GM18507 (cell line): ENCODE measurements around the gene IGSF21.
"Not testable (repeated sequence)": the region's sequence is repeated elsewhere in the genome, so short reads cannot be mapped to it uniquely, and the experiment has no call there.

Source experiments
- DNase-seq: peaks from one replicate; pipeline ENCODE4 v3.0.0; 2011; ENCODE audit warnings: low read depth; ENCODE audit not compliant: insufficient read length; ENCODE audit errors: extremely low spot score
- FAIRE-seq: peaks from 2 replicates; lab custom pipeline; 2011; peaks lifted over from hg19 to GRCh38; lab: Jason Lieb, UNC

IGSF21 gene

GRCh38 chr1:18357622-18358230 is 250.1 kb downstream of the IGSF21 start:
- DNase-seq (no peak), FAIRE-seq (no peak)

- FAIRE-seq: no peak
- DNase-seq: no peak
Measured at GRCh38 chr1:18358600-18358999, 251.0 kb downstream of the IGSF21 start.

- DNase-seq: no peak
- no peak for FAIRE-seq
Measured at GRCh38 chr1:18360251-18360650, 252.7 kb downstream of the IGSF21 start.

- FAIRE-seq (no peak), DNase-seq (no peak)
Measured at GRCh38 chr1:18362150-18362549, 254.6 kb downstream of the IGSF21 start.

- DNase-seq: no peak
- no peak for FAIRE-seq
Measured at GRCh38 chr1:18363436-18363835, 255.8 kb downstream of the IGSF21 start.

GRCh38 chr1:18365099-18365705 is 257.6 kb downstream of the IGSF21 start:
- DNase-seq: no peak
- FAIRE-seq: no peak

GRCh38 chr1:18372505-18372904 is 264.9 kb downstream of the IGSF21 start:
- not testable (repeated sequence) for DNase-seq, FAIRE-seq

GRCh38 chr1:18373151-18373550 is 265.6 kb downstream of the IGSF21 start:
- FAIRE-seq (no peak), DNase-seq (no peak)

- FAIRE-seq (no peak), DNase-seq (no peak)
Measured at GRCh38 chr1:18373882-18374493, 266.4 kb downstream of the IGSF21 start.

GRCh38 chr1:18376661-18377060 is 269.1 kb downstream of the IGSF21 start:
- DNase-seq (no peak), FAIRE-seq (no peak)

GRCh38 chr1:18380288-18380687 is 272.7 kb downstream of the IGSF21 start:
- DNase-seq (no peak), FAIRE-seq (no peak)

GRCh38 chr1:18384059-18384458 is 276.5 kb downstream of the IGSF21 start:
- DNase-seq (no peak), FAIRE-seq (no peak)

GRCh38 chr1:18384471-18384870 is 276.9 kb downstream of the IGSF21 start:
- no peak for FAIRE-seq
- DNase-seq: no peak

GRCh38 chr1:18385239-18385790 is 277.7 kb downstream of the IGSF21 start:
- no peak for FAIRE-seq
- DNase-seq: no peak

- FAIRE-seq (no peak), DNase-seq (no peak)
Measured at GRCh38 chr1:18386591-18386990, 279.0 kb downstream of the IGSF21 start.

GRCh38 chr1:18387307-18387706 is 279.7 kb downstream of the IGSF21 start:
- no peak for FAIRE-seq
- DNase-seq: no peak

- DNase-seq (no peak), FAIRE-seq (no peak)
Measured at GRCh38 chr1:18390953-18391352, 283.4 kb downstream of the IGSF21 start.

- DNase-seq (no peak), FAIRE-seq (no peak)
Measured at GRCh38 chr1:18394563-18395156, 287.1 kb downstream of the IGSF21 start.

- DNase-seq (no peak), FAIRE-seq (no peak)
Measured at GRCh38 chr1:18396247-18396980, 288.8 kb downstream of the IGSF21 start.

GRCh38 chr1:18397641-18398040 is 290.0 kb downstream of the IGSF21 start:
- FAIRE-seq (no peak), DNase-seq (no peak)
